Upper lobe of left lung (tissue), 4 donors: ENCODE data around the gene DNASE1L2.

Experiments
- EP300 ChIP-seq, 4 donors: sonication (generic); formaldehyde crosslinking; IDR thresholded peaks; one replicate each; pipeline ENCODE4 v1.5.1; 2017; ENCODE audit warnings: antibody characterized with exemption in 4 of 4, control low read depth in 2 of 4
- TF ChIP-seq, protein P1 (sequence below), 6 experiments: fragments of 450-650 bp in 4 of 6; fragments of 200-600 bp in 2 of 6; sonication (generic) in 2 of 6; IDR thresholded peaks; one replicate each; pipeline ENCODE4 v1.5.1; 2016 to 2019; ENCODE audit warnings: antibody characterized with exemption in 6 of 6

DNA sequence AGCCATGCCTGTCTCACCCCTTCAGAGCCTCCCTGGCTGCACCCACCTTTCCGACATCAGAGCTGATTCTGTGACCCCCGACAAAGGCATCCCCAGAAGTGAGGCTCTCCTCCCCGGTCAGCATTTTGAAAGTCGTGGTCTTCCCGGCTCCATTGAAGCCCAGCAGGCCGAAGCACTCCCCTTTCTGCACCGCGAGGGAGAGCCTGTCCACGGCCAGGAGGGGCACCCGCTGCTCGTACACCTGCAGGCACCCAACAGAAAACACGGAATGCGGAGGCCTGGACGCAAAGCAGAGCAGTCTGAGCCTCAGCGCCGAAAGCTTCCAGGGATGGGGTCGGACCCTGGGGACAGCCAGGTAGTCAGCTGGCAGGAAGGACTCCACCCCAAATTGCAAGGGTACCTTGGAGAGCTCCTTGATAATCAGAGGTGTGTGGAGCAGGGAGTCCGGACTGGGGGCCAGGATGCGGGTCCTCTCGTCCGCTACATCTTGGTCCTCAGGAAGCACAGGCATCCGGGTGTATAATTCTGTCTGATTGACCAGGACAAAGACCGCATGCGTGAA lies 44.8 kb downstream of the DNASE1L2 start:
- TF ChIP-seq EP300 (IDR thresholded peaks at IDR 0.05) = no peak
- TF ChIP-seq, protein P1, sequence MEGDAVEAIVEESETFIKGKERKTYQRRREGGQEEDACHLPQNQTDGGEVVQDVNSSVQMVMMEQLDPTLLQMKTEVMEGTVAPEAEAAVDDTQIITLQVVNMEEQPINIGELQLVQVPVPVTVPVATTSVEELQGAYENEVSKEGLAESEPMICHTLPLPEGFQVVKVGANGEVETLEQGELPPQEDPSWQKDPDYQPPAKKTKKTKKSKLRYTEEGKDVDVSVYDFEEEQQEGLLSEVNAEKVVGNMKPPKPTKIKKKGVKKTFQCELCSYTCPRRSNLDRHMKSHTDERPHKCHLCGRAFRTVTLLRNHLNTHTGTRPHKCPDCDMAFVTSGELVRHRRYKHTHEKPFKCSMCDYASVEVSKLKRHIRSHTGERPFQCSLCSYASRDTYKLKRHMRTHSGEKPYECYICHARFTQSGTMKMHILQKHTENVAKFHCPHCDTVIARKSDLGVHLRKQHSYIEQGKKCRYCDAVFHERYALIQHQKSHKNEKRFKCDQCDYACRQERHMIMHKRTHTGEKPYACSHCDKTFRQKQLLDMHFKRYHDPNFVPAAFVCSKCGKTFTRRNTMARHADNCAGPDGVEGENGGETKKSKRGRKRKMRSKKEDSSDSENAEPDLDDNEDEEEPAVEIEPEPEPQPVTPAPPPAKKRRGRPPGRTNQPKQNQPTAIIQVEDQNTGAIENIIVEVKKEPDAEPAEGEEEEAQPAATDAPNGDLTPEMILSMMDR (IDR thresholded peaks at IDR 0.05) = no peak
